HL-60 (cell line): ENCODE measurements around the gene WNT8A.

Experiments used
- DNase-seq, 2 experiments: peaks; one replicate each; pipeline ENCODE4 v3.0.0-alpha.2; 2010 to 2020; ENCODE audit warnings: low read depth in 1 of 2, low spot score in 1 of 2
- H3K27ac ChIP-seq: fragments of 250-450 bp; sonication (Bioruptor Pico); replicated peaks from 2 replicates; pipeline ENCODE4 v1.5.1; 2020; ENCODE audit warnings: mild to moderate bottlenecking, moderate library complexity
- H3K27me3 ChIP-seq: fragments of 250-450 bp; sonication (Bioruptor Pico); 2 replicates; pipeline ENCODE4 v1.5.1; 2021; ENCODE audit warnings: mild to moderate bottlenecking, moderate library complexity; ENCODE audit not compliant: insufficient read depth, poor library complexity, severe bottlenecking
- H3K4me3 ChIP-seq: replicated peaks from 2 replicates; pipeline ENCODE4 v1.5.1; 2011; ENCODE audit warnings: mild to moderate bottlenecking, control low read depth, low read length; ENCODE audit not compliant: insufficient read depth
- CTCF ChIP-seq: IDR thresholded peaks from one replicate; pipeline ENCODE4 v1.5.1; 2011; ENCODE audit warnings: low read length, control low read depth, inconsistent platforms; ENCODE audit not compliant: insufficient read depth
- GABPA ChIP-seq: IDR thresholded peaks from 2 replicates; pipeline ENCODE4 v1.6.1; 2012; ENCODE audit warnings: low read depth
- POLR2AphosphoS5 ChIP-seq: IDR thresholded peaks from 2 replicates; pipeline ENCODE4 v1.6.1; 2012; ENCODE audit warnings: low read depth
- SPI1 ChIP-seq: IDR thresholded peaks from 2 replicates; pipeline ENCODE4 v1.6.1; 2012; ENCODE audit warnings: low read depth, mild to moderate bottlenecking, borderline replicate concordance
- TF ChIP-seq, protein P1 (sequence below): IDR thresholded peaks from 2 replicates; pipeline ENCODE4 v1.6.1; 2012; ENCODE audit warnings: low read depth; ENCODE audit not compliant: insufficient replicate concordance

WNT8A gene

DNA sequence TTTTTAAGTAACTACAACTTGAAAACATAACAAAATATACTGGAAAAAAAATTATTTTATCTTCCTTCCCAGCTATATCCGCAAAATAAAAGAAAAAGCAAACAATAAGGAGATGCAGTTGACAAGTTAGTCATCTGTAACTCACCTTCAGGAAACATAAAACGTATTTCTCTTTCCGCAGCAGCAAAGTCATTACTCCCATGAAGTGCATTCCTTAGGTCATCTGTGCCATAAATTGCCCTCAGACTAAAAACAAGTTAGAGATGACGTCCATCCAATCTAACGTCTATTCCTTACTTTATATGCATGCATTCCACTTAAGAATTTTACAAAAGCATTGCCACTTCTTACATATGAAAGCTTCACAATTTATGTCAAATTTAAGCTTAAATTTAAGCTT lies 44.5 kb downstream of the WNT8A start:
- Histone ChIP-seq H3K27ac (no peak overlapping the region), H3K27me3 (no peaks in the 10 kb centered on the region), H3K4me3 (no peak overlapping the region)
- TF ChIP-seq GABPA (no peak), SPI1 (no peak), CTCF (no peak), POLR2AphosphoS5 (no peak)
- TF ChIP-seq, protein P1, sequence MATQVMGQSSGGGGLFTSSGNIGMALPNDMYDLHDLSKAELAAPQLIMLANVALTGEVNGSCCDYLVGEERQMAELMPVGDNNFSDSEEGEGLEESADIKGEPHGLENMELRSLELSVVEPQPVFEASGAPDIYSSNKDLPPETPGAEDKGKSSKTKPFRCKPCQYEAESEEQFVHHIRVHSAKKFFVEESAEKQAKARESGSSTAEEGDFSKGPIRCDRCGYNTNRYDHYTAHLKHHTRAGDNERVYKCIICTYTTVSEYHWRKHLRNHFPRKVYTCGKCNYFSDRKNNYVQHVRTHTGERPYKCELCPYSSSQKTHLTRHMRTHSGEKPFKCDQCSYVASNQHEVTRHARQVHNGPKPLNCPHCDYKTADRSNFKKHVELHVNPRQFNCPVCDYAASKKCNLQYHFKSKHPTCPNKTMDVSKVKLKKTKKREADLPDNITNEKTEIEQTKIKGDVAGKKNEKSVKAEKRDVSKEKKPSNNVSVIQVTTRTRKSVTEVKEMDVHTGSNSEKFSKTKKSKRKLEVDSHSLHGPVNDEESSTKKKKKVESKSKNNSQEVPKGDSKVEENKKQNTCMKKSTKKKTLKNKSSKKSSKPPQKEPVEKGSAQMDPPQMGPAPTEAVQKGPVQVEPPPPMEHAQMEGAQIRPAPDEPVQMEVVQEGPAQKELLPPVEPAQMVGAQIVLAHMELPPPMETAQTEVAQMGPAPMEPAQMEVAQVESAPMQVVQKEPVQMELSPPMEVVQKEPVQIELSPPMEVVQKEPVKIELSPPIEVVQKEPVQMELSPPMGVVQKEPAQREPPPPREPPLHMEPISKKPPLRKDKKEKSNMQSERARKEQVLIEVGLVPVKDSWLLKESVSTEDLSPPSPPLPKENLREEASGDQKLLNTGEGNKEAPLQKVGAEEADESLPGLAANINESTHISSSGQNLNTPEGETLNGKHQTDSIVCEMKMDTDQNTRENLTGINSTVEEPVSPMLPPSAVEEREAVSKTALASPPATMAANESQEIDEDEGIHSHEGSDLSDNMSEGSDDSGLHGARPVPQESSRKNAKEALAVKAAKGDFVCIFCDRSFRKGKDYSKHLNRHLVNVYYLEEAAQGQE = no peak
- no peak for DNase-seq

DNA sequence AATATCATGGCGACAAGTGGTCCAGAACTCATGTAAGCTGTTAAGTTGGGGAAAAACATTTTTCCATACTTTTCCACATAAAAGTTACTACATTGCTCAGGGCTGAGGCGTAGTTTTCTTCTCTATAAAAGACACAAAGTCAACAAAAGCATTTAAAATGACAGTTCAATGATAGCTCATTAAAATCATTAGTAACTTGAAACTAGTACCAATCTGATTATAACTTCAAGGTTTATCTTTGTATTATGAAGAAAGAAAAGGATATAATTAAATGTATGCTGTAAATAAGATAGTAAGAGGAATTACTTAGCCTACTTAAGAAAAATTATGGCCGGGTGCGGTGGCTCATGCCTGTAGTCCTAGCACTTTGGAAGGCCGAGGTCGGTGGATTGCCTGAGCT lies 45.5 kb downstream of the WNT8A start:
- Histone ChIP-seq H3K27ac (no peak overlapping the region), H3K27me3 (no peaks in the 10 kb centered on the region), H3K4me3 (no peak overlapping the region)
- TF ChIP-seq CTCF (no peak), POLR2AphosphoS5 (no peak), SPI1 (no peak), GABPA (no peak)
- TF ChIP-seq, protein P1 = no peak
- DNase-seq = no peak

DNA sequence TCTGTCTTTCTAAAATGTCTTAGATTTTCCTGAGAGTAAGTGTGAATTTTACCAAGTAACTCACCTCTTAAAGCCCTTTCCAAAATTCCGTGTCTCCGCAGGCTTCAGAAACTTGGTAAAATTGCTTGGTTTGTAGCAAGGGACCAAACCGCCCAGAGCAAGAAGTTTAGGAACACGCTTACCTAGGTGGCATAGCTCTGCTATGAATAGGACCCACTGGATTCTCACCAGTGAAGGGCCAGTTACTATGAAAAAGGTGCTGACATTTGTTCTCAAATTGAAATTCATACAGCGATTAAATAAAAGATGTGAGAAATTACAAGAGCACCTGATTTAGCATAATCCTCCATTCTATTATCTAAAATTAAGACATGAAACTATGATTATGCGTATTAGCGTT lies 48.7 kb downstream of the WNT8A start:
- no peak for DNase-seq
- no peaks in the 10 kb centered on the region for H3K27me3 ChIP-seq
- TF ChIP-seq, protein P1 = no peak
- TF ChIP-seq CTCF = no peak
- TF ChIP-seq POLR2AphosphoS5 = no peak
- TF ChIP-seq SPI1 = no peak
- no peak for TF ChIP-seq GABPA
- no peak overlapping the region for H3K27ac ChIP-seq
- no peak overlapping the region for H3K4me3 ChIP-seq
